Brain microvascular endothelial cell (primary cell): Measurements from ENCODE around the gene ZNF789.

Source experiments
- DNase-seq: peaks from one replicate; pipeline ENCODE4 v3.0.0-alpha.2; 2020
- H3K27ac ChIP-seq: fragments of 250-450 bp; sonication (Bioruptor Pico); 2 replicates; pipeline ENCODE4 v1.5.1; 2020; ENCODE audit warnings: mild to moderate bottlenecking, moderate library complexity
- H3K27me3 ChIP-seq: fragments of 250-450 bp; sonication (Bioruptor Pico); replicated peaks from 2 replicates; pipeline ENCODE4 v1.5.1; 2020; ENCODE audit warnings: mild to moderate bottlenecking
- H3K36me3 ChIP-seq: fragments of 250-450 bp; sonication (Bioruptor Pico); replicated peaks from 2 replicates; pipeline ENCODE4 v1.5.1; 2020; ENCODE audit warnings: mild to moderate bottlenecking
- H3K4me3 ChIP-seq: 2 replicates; pipeline ENCODE4 v1.5.1; 2011; ENCODE audit warnings: low read depth, mild to moderate bottlenecking, control low read depth, low read length, moderate library complexity
- in situ Hi-C: cut with HindIII; loops from 2 replicates; pipeline ENCODE4 v1.10.0; 2017; ENCODE audit warnings: low sequenced_read_pairs, low pct_ligation_motif_present
- TF ChIP-seq, protein P1 (sequence below): IDR thresholded peaks from 2 replicates; pipeline ENCODE4 v1.5.1; 2011; ENCODE audit warnings: low read depth, mild to moderate bottlenecking, moderate library complexity, low read length, control low read depth, inconsistent platforms; ENCODE audit errors: missing control alignments

ZNF789 gene

DNA sequence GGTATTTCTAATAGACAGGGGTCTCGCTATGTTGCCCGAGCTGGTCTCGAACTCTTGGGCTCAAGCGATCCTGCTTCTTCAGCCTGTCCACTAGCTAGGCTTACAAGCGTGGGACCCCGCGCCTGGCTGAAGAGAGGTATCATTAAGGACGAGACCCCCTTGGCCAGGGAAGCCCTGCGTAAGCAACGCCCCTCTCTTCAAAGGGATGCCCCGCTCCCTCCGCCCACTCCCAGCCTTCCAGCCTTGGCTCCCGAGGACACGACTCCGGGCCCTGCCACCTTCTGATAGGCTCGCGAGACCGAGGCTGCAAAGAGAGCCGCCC lies 31.6 kb downstream of the ZNF789 start:
- Histone ChIP-seq H3K27me3 (no peaks in the 10 kb centered on the region), H3K36me3 (no peaks in the 10 kb centered on the region), H3K4me3 (peak overlapping the region; percentile 87), H3K27ac (peak overlapping the region; percentile 78)
- DNase-seq: peak; percentile 98
- TF ChIP-seq, protein P1, sequence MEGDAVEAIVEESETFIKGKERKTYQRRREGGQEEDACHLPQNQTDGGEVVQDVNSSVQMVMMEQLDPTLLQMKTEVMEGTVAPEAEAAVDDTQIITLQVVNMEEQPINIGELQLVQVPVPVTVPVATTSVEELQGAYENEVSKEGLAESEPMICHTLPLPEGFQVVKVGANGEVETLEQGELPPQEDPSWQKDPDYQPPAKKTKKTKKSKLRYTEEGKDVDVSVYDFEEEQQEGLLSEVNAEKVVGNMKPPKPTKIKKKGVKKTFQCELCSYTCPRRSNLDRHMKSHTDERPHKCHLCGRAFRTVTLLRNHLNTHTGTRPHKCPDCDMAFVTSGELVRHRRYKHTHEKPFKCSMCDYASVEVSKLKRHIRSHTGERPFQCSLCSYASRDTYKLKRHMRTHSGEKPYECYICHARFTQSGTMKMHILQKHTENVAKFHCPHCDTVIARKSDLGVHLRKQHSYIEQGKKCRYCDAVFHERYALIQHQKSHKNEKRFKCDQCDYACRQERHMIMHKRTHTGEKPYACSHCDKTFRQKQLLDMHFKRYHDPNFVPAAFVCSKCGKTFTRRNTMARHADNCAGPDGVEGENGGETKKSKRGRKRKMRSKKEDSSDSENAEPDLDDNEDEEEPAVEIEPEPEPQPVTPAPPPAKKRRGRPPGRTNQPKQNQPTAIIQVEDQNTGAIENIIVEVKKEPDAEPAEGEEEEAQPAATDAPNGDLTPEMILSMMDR: no peak
- in situ Hi-C loops: no loop called here

DNA sequence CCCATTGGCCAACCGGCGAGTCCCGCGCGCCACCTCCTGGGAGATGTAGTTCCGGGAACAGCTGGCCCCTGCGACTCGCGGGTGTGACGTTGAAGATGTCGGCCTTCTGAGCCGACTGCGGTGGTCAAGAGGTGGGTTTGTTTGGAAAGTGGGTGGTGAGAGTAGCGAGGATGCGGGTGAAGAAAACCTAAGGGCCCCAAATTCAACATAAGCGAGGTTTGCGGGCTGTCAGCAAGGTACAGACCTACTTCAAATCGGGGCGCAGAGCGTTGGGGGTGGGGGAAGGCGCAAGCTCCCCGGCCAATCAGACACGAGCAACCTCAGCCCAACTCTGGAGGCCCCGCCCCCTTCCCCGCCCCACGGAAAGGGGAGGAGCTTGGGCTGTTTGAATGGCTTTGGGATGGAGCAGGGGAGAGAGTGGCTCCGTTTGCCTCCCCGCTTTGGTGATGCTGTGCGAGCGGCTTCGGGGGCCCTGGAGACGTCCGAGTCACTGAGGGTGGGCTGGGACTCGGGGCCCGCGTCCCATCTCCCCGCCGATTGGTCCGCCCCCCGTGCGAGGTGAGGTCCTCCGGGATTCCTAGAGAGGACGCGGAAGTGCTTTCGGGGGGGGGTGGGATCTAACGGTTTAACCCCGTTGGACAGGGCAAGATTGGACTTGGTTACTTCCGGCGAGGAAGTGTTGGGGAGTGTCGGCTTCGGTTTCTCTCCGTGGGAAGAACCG lies 32.1 kb downstream of the ZNF789 start, which contains the start of gene ZKSCAN5:
Gene ZKSCAN5, plus strand, starts transcription at position 60 of the 721 bp plus-strand sequence. CDS start 1,383 bp downstream, outside the sequence.
- H3K36me3 ChIP-seq: no peaks in the 10 kb centered on the region
- H3K4me3 ChIP-seq: peak within 1 kb of the TSS; percentile 87
- no peaks in the 10 kb centered on the region for H3K27me3 ChIP-seq
- TF ChIP-seq, protein P1: no peak
- H3K27ac ChIP-seq: peak within 1 kb of the TSS; percentile 78
- in situ Hi-C loops: no loop called here
- DNase-seq: peak; percentile 91

DNA sequence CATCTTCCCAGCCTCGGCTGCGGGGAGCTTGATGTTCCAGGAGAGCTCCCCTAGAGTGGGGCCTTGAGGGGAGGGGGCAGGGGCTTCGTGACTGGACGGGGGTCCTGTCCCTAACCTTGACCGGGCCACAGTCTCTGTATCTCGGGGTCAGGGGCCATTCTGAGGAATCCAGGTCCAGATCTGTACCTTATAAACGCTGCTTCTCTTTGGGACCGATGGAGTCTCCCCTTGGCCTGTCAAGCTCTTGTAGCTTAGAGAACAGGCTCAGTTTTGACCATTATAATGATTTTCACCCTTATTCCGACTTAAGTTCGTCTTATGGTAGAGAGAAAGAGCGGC lies 32.6 kb downstream of the ZNF789 start:
- Histone ChIP-seq H3K4me3 (peak overlapping the region; percentile 87), H3K36me3 (no peaks in the 10 kb centered on the region), H3K27ac (peak overlapping the region; percentile 78), H3K27me3 (no peaks in the 10 kb centered on the region)
- TF ChIP-seq, protein P1: no peak
- in situ Hi-C loops: no loop called here
- DNase-seq: no peak

DNA sequence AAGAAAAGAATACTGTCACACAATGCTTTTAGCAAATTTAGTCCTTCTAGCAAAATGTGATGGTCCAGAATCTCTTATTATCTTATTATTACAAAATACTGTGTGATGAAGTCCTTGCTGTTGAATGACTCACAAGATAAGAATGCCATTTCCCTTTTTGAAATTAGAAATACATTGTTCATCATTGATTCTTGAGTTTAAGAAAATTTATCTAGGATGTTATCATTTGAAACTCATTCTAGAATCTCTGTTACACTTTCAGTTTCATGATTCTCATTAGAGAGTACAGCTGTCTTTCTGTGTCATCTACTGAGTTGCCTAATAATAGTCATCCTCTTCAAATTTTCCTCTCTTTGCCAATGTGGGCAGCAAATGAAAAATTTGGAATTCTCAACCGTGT lies 41.4 kb downstream of the ZNF789 start:
- Histone ChIP-seq H3K27ac (no peak overlapping the region), H3K36me3 (peaks cover 36% of the 10 kb centered on the region), H3K27me3 (no peaks in the 10 kb centered on the region), H3K4me3 (no peak overlapping the region)
- no peak for DNase-seq
- in situ Hi-C loops: no loop called here
- TF ChIP-seq, protein P1: no peak

DNA sequence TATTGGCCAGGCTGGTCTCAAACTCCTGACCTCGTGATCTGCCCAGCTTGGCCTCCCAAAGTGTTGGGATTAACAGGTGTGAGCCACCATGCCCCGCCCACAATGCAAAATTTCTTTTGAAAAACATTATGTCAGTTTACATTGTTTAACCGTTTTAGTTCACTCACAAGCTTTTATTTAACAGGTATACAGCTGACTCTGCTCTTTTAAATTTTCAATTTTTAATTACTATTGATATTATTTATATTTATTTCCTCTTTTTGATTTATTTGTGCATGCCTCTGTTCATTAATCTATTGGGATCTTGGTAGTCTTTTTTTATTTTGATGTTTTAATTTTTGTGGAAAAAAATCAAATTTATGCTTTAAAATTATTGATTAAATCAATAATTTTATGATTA lies 48.7 kb downstream of the ZNF789 start:
- in situ Hi-C loops: no loop called here
- no peaks in the 10 kb centered on the region for H3K27me3 ChIP-seq
- no peak for DNase-seq
- peaks cover 44% of the 10 kb centered on the region for H3K36me3 ChIP-seq
- TF ChIP-seq, protein P1: no peak
- no peak overlapping the region for H3K4me3 ChIP-seq
- no peak overlapping the region for H3K27ac ChIP-seq
